ENCODE measurements around the gene RAMP3.

DNA sequence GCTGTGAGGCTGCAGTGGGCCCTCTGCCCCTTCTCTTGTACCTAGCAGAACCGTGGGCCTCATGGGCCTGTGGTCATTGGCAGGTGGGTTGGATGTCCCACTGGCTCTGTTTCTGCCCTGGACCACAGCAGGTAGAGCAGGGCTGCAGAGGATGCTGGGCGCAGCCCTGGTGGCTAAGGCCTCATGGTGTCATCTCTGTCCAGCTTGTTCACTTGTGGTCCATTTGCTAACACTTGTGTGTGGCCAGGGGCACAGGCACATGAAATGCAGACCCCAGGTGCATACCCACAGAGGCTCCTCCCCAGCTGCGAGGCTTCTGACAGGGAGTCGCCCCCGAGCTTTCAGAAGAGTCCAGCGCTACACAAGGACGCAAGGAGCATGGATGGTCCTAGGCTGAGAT, 23.7 kb upstream of the RAMP3 start:
- TF ChIP-seq POLR2AphosphoS5 (IDR thresholded peaks at IDR 0.05; ENCODE audit: borderline replicate concordance, low read depth, low read length) = no peak
- TF ChIP-seq EZH2 (IDR thresholded peaks at IDR 0.05) = no peak
- TF ChIP-seq FOXP2 (optimal IDR thresholded peaks at IDR 0.05; ENCODE audit: control extremely low read depth, extremely low read length, insufficient read depth) = no peak

All from SK-N-MC (cell line).